CD4-positive, alpha-beta T cell (primary cell): ENCODE results near the gene SGSH. TPM values are rescaled to one million over a fixed set of nuclear protein-coding genes. Genes with fewer than 3 reads are reported as not detected.

Experiments
- ATAC-seq: fragments of 200-7000 bp; cut with Tn5 transposase; one replicate; pipeline ENCODE4 v1.10.0; 2022; ENCODE audit warnings: mild to moderate bottlenecking; ENCODE audit not compliant: poor library complexity
- CTCF ChIA-PET: fragments of 350-600 bp; sonication (Branson Sonifier 250); formaldehyde crosslinking; loops from one replicate; lab custom pipeline; 2021; ENCODE audit warnings: antibody characterized with exemption, inconsistent platforms; lab: Charles Lee
- POLR2A ChIA-PET: fragments of 350-600 bp; sonication (Branson Sonifier 250); formaldehyde crosslinking; loops from one replicate; lab custom pipeline; 2021; ENCODE audit warnings: antibody characterized with exemption, inconsistent platforms; lab: Charles Lee
- DNase-seq, 14 experiments: peaks; one replicate each; pipeline ENCODE4 v3.0.0-alpha.2; 2013 to 2020; ENCODE audit warnings: mixed read lengths in 2 of 14
- H3K27ac ChIP-seq, 2 donors: one replicate each; pipeline versions ENCODE4 v1.5.1 to v1.7.0; 2013; ENCODE audit warnings: low read length in 2 of 2, low read depth in 1 of 2, mild to moderate bottlenecking in 1 of 2
- H3K27me3 ChIP-seq, 2 experiments: 1 replicate in 1 of 2; 2 replicates in 1 of 2; pipeline versions ENCODE4 v1.6.1 to v1.7.0; 2013; ENCODE audit warnings: low read length in 2 of 2, control low read depth in 1 of 2, mild to moderate bottlenecking in 1 of 2, moderate library complexity in 1 of 2; ENCODE audit not compliant: insufficient read depth in 2 of 2, control insufficient read depth in 1 of 2
- H3K36me3 ChIP-seq: one replicate; pipeline ENCODE4 v1.6.1; 2013; ENCODE audit warnings: low read length, control low read depth; ENCODE audit not compliant: insufficient read depth
- H3K4me1 ChIP-seq: one replicate; pipeline ENCODE4 v1.6.1; 2013; ENCODE audit warnings: low read length, control low read depth; ENCODE audit not compliant: insufficient read depth
- H3K4me3 ChIP-seq: one replicate; pipeline ENCODE4 v1.5.1; 2013; ENCODE audit warnings: mild to moderate bottlenecking, low read length, moderate library complexity
- H3K9me3 ChIP-seq, 2 experiments: 1 replicate in 1 of 2; 2 replicates in 1 of 2; pipeline versions ENCODE4 v1.6.1 to v1.7.0; 2013; ENCODE audit warnings: low read length in 2 of 2, mild to moderate bottlenecking in 2 of 2, control low read depth in 1 of 2, moderate library complexity in 1 of 2; ENCODE audit not compliant: control insufficient read depth in 1 of 2, insufficient read depth in 1 of 2
- H3K27ac Mint-ChIP-seq: one replicate; pipeline ENCODE4 v1.8.0; 2020; ENCODE audit warnings: mixed read lengths
- H3K27me3 Mint-ChIP-seq: one replicate; pipeline ENCODE4 v1.8.0; 2021; ENCODE audit warnings: mixed read lengths
- H3K36me3 Mint-ChIP-seq: one replicate; pipeline ENCODE4 v1.8.0; 2021; ENCODE audit warnings: low read depth, mixed read lengths
- H3K4me1 Mint-ChIP-seq: one replicate; pipeline ENCODE4 v1.8.0; 2021; ENCODE audit warnings: low read depth, mixed read lengths
- H3K4me3 Mint-ChIP-seq: one replicate; pipeline ENCODE4 v1.8.0; 2020; ENCODE audit warnings: mild to moderate bottlenecking, mixed read lengths
- H3K9me3 Mint-ChIP-seq: one replicate; pipeline ENCODE4 v1.8.0; 2020; ENCODE audit warnings: mixed read lengths
- intact Hi-C, 2 experiments: fragments of 100-400 bp; cut with DNase I in 1 of 2; cut with micrococcal nuclease in 1 of 2; formaldehyde crosslinking; loops; one replicate each; pipeline versions ENCODE4 v1.15.1 to v1.9.0; 2023 to 2025; cut with DNase I, micrococcal nuclease
- total RNA-seq, 174 experiments: library from RNA in 2 of 174; stranded (reverse) in 2 of 174; gene quantifications; one replicate each; pipeline ENCODE4 v1.2.3 and lab custom pipeline; 2021 to 2026
- TF ChIP-seq, protein P1 (sequence below): fragments of 200-600 bp; IDR thresholded peaks from one replicate; pipeline ENCODE4 v1.8.0; 2022; ENCODE audit warnings: antibody characterized with exemption, mild to moderate bottlenecking

SGSH gene
- total RNA-seq, 2 experiments from 2014 or later = 97.9 to 102 TPM

DNA sequence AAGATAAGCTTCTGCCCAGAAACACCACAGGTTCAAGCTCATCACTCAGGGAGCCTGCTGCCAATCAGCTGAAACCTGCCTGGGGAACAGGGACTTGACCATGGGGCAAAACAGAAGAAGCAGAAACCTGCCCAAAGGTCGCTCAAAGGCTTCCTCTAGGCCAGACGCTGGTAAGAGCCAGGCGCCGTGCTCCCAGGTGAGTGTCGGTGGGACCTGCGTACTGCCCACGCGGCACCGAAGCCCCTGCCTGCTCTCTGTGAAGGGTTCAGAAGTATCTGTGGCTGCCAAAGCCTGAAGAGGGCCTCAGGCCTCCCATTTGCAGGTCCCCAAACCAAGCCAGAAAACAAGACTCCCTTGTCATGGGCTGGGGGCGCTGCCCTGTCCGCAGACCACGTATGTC lies 10.4 kb downstream of the SGSH start:
- CTCF ChIA-PET = no interaction called here
- POLR2A ChIA-PET = no interaction called here
- Histone ChIP-seq H3K4me3 (no peak overlapping the region), H3K9me3 (no peaks in the 10 kb centered on the region), H3K27ac (no peak overlapping the region), H3K36me3 (peaks cover 63% of the 10 kb centered on the region), H3K27me3 (no peaks in the 10 kb centered on the region), H3K4me1 (no peaks in the 10 kb centered on the region)
- H3K36me3 Mint-ChIP-seq = peaks cover 46% of the 10 kb centered on the region
- no peaks in the 10 kb centered on the region for H3K4me1 Mint-ChIP-seq
- ATAC-seq (no peak), DNase-seq (no peak)
- TF ChIP-seq, protein P1, sequence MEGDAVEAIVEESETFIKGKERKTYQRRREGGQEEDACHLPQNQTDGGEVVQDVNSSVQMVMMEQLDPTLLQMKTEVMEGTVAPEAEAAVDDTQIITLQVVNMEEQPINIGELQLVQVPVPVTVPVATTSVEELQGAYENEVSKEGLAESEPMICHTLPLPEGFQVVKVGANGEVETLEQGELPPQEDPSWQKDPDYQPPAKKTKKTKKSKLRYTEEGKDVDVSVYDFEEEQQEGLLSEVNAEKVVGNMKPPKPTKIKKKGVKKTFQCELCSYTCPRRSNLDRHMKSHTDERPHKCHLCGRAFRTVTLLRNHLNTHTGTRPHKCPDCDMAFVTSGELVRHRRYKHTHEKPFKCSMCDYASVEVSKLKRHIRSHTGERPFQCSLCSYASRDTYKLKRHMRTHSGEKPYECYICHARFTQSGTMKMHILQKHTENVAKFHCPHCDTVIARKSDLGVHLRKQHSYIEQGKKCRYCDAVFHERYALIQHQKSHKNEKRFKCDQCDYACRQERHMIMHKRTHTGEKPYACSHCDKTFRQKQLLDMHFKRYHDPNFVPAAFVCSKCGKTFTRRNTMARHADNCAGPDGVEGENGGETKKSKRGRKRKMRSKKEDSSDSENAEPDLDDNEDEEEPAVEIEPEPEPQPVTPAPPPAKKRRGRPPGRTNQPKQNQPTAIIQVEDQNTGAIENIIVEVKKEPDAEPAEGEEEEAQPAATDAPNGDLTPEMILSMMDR = no peak
- intact Hi-C loops = no loop called here
- H3K4me3 Mint-ChIP-seq = no peak overlapping the region
- H3K9me3 Mint-ChIP-seq = no peaks in the 10 kb centered on the region
- H3K27ac Mint-ChIP-seq = no peak overlapping the region
- no peaks in the 10 kb centered on the region for H3K27me3 Mint-ChIP-seq

DNA sequence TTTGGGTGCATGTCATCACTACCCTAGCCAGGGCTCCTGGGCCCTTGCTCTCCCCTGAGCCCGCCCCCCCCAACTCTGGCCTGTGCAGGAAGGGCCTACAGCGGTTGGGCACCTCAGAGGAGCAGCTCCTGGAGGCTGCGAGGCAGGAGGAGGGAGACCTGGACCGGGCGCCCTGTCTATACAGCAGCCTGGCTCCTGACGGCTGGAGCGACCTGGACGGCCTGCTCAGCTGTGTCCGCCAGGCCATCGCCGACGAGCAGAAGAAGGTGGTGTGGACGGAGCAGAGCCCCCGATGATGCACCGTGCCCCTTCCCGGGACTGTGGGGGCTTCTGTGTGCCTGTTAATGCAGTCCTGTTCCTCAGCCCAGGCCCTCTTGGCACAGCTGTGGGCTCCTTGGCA lies 12.1 kb downstream of the SGSH start:
- CTCF ChIA-PET = no interaction called here
- no peaks in the 10 kb centered on the region for H3K9me3 Mint-ChIP-seq

DNA sequence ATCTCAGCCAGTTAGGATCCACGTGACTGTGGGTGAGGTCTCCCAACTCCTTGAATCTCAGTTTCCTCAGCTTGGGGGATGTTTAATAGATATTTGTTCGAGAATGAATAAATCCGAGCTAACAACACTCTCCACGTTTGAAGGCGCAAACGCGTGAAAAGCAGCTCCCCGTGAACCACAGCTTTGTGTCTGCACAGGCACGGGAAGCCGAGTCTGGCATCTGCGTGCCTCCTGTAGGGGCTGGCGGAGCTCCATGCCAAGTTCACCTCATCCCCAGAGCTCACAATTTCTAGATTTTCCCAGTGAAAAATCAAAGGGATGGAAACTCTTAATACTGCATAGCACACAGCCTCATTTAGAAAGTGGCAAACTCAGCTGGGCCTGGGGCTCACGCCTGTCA lies 14.3 kb downstream of the SGSH start:
- peaks cover 26% of the 10 kb centered on the region for H3K36me3 ChIP-seq
- H3K4me3 ChIP-seq = no peak overlapping the region
- H3K4me3 Mint-ChIP-seq = no peak overlapping the region
- no peak for DNase-seq
- no peaks in the 10 kb centered on the region for H3K27me3 Mint-ChIP-seq
- no peaks in the 10 kb centered on the region for H3K4me1 Mint-ChIP-seq
- no peak overlapping the region for H3K27ac ChIP-seq
- H3K27ac Mint-ChIP-seq = no peak overlapping the region
- H3K36me3 Mint-ChIP-seq = peaks cover 12% of the 10 kb centered on the region
- ATAC-seq = no peak
- no peaks in the 10 kb centered on the region for H3K27me3 ChIP-seq
- no peaks in the 10 kb centered on the region for H3K9me3 ChIP-seq
- intact Hi-C loops = no loop called here
- POLR2A ChIA-PET = no interaction called here
- TF ChIP-seq, protein P1 = no peak
- no peaks in the 10 kb centered on the region for H3K9me3 Mint-ChIP-seq
- no peaks in the 10 kb centered on the region for H3K4me1 ChIP-seq
- CTCF ChIA-PET = no interaction called here

More for the DNA sequence above, 12.1 kb downstream of the SGSH start:
- no peaks in the 10 kb centered on the region for H3K4me1 Mint-ChIP-seq
- peaks cover 46% of the 10 kb centered on the region for H3K36me3 ChIP-seq
- no peaks in the 10 kb centered on the region for H3K27me3 Mint-ChIP-seq
- no peak overlapping the region for H3K27ac ChIP-seq
- no peak overlapping the region for H3K4me3 Mint-ChIP-seq
- H3K9me3 ChIP-seq = no peaks in the 10 kb centered on the region
- DNase-seq (no peak), ATAC-seq (no peak)
- intact Hi-C loops = no loop called here
- TF ChIP-seq, protein P1 = no peak
- H3K27ac Mint-ChIP-seq = no peak overlapping the region
- no peaks in the 10 kb centered on the region for H3K4me1 ChIP-seq
- H3K4me3 ChIP-seq = no peak overlapping the region
- H3K27me3 ChIP-seq = no peaks in the 10 kb centered on the region
- H3K36me3 Mint-ChIP-seq = peaks cover 31% of the 10 kb centered on the region
- POLR2A ChIA-PET = no interaction called here
